AG08395 (cell line): ENCODE measurements around the gene TRANK1.
A peak's percentile ranks its signal among the peaks of the same experiment; 100 is the strongest.
"Not testable (repeated sequence)": the region's sequence is repeated elsewhere in the genome, so short reads cannot be mapped to it uniquely, and the experiment has no call there.

Experiments used
- DNase-seq: peaks from one replicate; pipeline ENCODE4 v3.0.0; 2012; ENCODE audit warnings: mixed read lengths, low spot score

Gene TRANK1

DNA sequence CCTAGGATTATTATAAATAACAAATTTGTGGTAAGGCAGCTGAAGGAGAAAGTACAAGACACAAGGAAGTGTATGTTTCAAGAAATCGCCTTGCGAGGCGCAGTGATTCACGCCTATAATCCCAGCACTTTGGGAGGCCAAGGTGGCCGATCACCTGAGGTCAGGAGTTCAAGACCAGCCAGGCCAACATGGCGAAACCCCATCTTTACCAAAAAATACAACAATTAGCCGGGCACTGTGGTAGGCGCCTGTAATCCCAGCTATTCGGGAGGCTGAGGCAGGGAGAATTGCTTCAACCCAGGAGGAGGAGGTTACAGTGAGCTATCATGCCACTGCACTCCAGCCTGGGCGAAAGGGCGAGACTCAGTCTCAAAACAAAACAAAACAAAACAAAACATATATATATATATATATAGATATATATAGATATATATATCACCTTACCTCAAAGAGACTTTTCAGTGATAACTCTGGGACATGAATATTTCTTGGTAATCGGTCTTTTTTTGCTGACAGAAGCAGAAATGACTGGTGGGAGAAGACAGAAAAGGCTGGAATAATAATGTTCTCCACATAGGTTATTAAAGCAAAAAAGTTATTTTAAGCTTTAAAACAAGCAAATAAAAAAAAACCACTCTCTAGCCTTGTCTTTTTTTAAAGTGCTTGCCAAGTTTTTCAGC, 52.3 kb downstream of the TRANK1 start:
- DNase-seq = no peak

DNA sequence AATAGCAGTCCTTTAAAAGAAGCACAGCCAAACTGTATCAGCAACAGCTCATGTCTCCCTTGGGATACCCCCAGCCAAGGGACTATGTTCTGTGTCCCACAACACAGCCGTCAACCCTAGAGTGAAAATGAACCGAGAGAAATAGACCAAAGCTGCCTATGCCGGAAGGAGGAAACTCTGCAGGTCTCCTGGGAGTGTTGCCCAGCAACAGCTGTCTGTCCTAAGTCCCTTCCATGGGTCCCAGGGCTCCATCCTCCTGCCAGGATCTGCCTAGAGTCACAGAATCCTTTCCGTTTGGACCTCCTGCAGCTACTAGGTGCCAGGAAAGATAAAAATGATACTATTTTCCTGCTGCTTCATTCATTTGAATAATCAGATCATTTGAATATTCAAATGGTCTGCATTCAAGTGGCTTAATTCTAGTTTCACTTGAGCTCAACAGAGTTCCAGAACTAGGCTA, 53.1 kb downstream of the TRANK1 start:
- no peak for DNase-seq

DNA sequence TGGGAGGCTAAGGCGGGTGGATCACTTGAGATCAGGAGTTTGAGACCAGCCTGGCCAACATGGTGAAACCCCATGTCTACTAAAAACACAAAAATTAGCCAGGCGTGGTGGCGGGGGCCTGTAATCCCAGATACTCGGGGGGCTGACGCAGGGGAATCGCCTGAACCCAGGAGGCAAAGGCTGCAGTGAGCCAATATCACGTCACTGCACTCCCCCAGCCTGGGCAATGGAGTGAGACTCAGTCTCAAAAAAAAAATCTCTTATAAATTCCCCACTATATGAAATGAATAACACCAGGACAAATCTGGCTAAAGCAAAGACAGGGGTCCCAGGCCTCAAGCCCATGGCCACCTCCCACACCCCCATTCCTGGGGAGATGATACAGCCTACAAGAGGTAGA, 53.8 kb downstream of the TRANK1 start:
- DNase-seq = not testable (repeated sequence)

DNA sequence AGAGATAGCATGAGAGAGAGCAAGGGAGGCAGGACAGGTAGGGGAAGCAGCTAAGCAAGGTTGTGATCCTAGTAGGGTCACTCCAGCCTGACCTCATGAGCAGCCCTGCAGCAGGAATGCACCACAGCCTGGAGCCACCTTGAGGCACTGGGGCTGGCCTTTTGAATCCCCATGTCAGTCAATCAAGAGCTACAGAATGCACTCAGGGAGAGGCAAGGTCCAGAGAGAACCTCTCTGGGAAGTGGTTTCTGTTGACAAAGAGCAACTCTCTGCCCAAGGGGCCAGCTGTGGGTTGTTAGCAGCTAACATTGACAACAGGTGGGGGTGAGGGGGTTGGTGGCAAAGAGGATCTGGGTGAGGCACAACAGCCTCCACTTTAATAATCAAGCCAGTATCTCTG, 54.6 kb downstream of the TRANK1 start:
- no peak for DNase-seq

DNA sequence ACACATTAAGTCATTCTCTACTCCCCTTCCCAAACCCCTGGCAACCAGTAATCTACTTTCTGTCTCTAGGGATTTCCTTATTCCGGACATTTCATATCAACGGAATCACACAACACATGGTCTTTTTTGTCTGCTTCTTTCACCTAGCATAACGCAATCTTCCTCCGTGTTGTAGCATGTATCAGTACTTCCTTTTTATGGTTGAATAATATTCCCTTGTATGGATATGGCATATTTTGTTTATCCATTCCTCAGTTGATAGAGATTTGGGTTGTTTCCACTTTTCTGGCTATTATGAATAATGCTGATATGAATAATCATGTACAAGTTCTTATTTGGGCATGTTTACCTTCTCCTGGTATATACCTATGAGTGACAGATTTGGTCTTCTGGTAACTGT, 63.1 kb downstream of the TRANK1 start:
- no peak for DNase-seq

DNA sequence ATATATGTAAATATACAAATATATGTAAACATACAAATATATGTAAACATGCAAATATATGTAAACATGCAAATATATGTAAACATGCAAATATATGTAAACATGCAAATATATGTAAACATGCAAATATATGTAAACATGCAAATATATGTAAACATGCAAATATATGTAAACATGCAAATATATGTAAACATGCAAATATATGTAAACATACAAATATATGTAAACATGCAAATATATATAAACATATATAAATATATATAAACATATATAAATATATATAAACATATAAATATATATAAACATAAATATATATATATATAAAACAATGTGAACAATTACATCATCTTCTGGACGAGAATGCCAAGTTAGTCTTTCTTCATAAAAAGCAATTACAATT, 65.0 kb downstream of the TRANK1 start:
- not testable (repeated sequence) for DNase-seq

DNA sequence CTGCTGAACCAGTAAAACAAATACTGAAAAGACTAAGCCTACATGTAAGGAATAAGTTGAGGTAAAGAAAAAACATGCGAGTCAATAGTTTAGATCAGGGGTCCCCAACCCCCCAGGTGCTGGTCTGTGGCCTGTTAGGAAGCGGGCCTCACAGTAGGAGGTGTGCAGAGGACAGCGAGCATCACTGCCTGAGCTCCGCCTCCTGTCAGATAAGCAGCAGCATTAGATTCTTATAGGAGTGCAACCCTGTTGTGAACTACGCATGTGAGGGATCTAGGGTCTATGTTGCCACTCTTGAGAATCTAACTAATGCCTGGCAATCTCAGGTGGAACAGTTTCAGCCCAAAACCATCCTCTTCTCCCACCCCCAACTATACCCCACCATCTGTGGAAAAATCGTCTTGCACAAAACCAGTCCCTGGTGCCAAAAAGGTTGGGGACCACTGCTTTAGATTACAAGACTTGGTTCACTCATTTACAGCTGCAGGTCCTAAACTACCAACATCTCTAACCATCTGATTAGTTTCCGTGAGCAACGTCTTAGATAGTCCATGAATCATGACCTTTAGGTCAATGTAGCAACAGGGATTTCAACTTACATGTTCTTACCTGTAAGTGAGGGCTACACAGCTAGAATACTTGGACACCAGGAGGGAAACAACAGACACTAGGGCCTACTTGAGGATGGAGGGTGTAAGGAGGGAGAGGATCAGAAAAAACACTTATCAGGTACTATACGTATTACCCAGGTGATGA, 66.7 kb downstream of the TRANK1 start:
- DNase-seq = no peak

DNA sequence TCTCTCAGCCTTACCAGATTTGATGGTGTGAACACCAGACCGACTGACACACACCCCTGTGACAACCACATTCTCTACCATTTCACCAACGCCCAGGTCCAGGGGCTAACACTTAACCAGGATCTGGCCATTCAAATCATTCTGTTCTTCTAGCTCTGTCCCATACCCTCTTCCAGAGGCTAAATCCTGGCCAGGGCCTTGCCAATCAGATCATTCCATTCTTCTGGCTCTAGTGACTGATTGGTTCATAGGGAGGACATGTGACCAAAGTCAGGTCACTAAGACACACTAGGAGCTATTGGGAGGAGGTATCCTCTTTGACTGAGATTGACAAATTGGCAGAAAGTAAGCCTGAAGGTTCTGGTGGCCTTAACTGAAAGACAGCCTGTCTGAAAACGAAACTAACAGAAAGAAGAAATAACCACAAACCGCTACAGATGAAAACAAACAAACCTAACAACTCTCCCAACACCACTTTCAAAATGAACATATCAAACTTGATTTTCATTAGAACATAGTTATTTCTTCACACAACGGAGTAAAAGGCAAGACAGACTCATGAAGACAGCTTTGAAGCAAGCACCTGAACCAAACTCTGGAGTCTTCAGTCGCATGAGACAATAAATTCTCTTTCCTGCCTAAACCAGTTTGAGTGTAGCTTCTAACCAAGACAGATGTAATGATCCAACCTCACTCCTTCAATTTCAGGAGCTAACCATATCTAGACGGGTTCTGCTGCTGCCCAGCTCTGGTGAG, 68.5 kb downstream of the TRANK1 start:
- no peak for DNase-seq

DNA sequence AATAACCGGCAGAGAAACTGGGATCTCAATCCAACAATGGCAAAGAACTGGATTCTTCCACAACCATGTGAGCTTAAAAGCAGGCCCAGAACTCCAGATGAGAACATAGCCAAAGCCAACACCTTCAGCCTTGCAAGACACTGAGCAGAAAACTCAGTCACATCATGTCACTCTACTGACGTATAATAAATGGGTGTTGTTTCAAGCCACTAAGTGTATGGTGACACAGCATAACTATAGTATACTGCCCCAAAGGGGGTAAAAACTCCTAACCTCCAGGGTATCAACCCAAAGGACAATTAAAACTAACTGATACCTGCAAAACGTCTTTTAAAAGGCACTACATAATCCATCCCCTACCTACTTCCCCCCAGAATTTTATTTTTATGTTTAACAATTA, 69.5 kb downstream of the TRANK1 start:
- DNase-seq = no peak

DNA sequence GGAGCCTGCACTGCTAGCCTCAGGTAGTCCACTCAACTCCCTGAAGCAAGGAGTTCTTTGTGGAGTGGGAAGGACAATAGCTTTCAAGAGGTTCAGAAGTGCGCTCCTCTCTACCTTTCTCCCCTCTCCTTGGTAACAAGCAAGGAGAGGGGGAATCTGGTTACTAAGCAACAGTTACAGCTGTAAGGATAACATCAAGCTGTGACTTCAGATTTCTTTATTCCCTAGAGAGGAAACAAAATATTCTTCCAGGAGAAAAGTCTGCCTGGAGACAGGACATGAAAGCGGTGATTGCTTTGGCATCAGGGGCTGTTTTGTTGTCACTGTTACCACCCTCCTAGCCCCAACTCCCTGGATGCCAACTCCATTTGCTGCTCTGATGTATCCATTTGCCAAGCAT, 70.4 kb downstream of the TRANK1 start:
- DNase-seq = no peak

DNA sequence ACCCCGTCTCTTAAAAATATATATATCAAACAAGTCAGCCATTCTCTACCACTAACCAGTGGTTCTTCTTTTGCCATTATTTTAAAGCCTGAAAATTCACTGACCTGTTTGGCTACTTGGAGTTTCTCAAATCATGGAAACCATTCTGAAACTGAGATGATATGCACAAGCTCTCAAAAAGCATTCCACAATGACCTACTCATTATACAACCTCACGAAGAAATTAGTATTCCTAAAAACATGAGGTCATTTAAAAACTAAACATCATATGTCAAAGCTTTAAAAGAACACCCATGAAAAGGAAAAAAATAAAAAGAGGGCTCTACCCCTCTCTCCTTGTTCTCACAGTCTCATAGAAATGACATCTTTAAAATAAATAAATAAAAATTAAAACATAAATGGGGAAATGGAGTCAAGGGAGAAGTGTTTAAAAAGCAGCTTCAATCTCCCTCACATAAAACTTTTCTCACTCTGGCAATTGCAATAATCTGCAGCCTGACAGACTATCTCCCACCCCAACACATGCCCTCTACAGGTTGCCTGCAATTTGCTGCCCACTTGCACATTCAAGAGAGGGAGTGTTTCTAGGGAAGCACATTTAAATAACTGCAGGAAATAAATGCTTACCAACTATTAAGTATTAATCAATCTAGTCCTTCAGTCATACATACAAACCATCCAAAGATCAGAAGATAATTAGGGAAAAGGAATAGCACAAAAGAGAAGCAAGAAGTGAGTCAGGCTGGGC, 73.3 kb downstream of the TRANK1 start:
- DNase-seq = no peak

DNA sequence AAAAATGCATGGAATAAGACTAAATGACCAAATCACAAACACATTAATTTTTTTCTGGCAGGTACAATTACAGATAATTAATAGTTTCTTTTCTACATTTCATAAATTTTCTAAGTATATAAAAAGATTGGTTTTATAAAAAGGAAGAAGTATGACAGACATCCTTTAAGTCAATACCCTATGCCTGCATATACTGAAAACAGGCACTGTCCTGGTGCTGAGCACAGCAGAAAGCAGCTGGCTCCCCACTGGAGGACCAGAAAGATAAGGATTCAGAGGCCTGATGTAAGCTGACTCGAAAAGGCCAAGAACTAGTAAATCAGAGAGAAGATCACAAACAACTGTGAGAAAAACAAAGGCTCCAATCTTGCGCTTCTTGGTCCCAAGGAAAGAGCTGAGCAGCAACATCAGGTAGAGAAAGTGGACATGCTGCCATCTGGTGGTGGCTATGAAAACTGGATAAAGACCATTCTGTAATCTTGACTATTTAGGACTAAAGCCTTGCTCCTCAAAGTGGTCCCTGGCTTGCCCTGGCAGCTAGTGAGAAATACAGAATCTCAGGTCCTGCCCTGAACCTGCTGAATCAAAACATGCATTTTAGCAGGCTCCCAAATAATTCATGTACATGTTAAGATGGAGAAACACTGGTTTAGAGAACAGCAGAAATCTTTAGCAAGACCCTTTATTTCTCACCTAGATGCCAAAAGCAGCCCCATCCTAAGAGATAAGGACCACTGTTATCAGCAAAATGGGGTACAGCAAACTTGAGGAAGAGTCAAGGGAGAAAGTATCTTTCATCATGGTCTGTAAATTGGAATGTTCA, 76.0 kb downstream of the TRANK1 start:
- DNase-seq = peak; percentile 76

DNA sequence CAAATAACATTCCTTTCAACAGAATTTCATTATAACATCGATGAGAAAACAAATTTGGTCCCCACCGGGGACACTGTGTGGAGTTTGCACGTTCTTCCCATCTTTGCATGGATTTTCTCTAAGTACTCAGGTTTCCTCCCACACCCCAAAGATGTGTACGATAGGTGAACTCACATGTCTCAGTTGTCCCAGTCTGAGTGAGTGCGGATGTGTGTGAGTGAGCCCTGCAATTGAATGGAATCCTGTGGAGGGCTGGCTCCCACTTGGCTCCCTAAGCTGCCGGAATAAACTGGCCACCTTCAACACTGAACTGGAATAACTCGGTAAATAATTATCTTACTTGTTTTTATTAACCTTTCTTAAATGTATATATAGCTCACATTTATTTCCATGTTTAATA, 77.0 kb downstream of the TRANK1 start:
- DNase-seq = no peak

DNA sequence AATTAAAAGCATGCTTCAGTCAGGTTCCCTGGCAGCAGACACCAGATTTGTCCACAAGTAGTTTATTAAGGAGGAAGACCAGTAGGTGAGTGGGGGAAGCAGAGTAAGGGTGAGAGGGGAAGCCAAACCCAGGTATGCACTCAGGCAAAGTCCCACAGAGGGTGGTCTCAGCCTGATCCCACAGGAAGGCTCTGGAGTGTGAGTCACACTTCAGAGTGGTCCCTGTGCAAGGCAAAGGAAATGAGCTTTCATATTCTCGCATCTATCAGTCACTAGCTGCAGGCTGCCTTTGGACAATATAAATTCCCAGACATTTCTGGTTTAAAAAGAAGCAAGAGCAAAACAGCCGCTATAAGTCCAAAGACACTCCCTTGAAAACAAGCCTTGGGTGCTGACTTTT, 78.5 kb downstream of the TRANK1 start:
- DNase-seq = no peak

DNA sequence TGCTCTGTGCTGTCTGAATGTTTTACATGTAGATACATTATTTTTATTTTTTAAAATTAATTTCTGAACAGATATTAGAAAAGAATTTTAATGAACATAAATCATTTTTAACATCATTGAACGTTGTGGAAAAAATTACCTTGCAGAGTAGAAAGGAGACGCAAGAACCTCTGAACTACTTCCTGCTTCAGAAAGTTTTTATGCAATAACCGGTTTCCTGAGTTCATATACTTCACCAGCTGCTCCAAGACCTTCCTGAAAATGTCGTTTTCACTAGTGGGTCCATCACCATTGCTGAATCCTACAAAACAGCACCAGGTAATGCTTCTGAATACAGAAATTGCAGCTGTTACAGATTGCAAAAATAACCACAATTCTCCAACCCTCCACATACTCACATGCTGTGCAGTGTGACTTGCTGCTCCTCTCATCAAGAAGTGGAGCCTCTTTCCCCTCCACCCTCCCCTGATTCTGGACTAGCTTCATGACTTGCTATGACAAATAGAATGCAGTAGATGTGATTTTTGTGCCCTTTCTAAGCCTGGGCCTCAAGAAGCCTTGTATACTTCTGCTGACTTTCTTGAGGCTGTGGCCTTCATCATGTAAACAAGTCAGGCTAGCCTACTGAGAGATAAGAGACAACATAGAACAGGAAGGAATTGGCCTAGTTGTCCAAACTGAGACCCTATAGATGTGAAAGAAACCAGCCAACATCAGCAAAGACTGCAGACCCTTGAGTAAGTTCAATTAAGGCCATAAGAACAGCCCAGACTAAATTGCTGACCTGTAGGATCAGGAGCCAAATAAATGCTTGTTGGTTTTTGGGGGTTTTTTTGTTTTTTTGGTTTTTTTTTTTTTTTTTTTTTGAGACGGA, 80.4 kb downstream of the TRANK1 start:
- DNase-seq = no peak

DNA sequence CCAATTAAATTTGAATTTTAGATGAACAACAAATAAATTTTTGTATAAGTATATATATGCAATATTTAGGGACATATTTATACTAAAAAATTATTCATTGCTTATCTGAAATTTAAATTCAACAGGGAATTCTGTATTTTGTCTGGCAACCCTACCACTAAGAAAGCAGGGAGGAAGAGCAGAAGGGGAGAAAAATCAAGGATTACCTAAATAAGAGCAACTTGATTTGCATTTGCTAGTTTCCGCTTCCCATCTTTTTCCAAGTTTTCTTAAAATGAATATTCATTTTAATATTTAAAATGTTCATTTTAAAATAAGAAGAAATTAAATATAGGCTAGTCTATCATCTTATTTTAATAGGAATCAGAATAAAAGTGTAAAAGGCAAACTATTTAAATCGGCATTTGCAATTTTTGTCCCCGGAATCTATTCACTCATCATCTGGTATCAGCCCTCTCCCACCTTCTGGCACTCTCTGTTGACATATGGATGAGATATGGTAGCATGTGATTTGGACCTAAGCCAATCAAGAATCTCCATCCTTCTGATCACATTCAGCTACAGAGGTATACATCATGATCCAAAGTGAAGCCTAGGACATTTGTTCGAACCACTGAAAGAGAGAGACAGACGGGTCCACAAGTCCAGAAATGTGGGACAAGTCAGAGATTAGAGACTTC, 82.6 kb downstream of the TRANK1 start:
- no peak for DNase-seq

DNA sequence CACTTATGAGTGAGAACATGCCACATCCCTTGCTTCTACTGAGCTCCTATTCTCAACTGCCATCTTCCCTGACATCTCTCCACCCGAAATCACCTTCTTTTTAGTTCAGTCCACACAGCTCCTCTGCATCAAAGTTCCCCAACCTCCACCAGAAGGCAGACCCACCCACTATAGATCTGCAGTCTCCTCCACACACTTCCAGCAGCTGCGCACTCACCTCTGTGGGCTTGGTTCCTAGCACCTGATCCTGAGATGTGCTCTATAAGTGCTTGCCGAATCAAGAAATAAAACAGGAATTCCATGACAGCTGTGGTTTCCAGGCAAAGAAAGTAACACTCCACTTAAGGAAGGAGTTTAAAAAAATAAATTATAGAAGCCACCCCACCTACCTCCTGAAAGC, 85.4 kb downstream of the TRANK1 start:
- no peak for DNase-seq

DNA sequence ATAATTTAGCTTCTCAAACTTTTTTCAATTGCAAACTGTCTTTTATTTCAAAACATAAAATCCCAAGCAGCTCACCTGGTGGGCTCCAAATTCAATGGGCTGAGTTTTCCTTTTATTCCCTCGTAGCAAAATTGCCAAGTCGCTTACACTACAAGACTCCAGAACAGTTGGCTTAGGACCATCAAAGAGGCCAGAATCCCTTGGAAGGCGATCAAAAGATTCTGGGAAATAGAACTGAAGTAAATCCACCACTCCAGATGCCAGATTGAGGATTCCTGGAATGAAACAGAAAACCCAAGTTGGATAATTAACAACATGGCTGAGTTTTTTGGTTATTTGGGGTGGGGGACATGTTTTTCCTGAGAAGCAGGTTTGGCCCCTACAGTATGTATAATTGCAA, 92.8 kb downstream of the TRANK1 start:
- no peak for DNase-seq

DNA sequence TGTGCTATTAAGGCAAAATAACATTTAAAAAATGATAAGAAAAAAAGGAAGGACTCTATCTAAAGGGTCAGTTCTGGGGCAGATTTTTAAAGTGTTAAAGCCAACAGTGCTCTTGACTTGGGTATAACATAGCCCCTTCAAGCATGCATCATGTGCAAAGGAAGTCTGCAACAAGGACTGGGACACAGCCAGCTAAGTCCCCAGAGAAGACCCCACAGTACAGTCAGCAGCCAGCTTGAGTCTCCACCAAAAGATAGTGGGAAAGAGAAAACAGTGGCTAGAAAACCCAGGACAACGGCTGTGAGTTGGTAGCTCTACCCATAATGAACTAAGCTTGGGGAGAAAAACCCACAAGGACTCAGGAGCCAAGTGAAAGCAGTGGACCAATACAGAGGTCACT, 94.1 kb downstream of the TRANK1 start:
- DNase-seq = no peak

DNA sequence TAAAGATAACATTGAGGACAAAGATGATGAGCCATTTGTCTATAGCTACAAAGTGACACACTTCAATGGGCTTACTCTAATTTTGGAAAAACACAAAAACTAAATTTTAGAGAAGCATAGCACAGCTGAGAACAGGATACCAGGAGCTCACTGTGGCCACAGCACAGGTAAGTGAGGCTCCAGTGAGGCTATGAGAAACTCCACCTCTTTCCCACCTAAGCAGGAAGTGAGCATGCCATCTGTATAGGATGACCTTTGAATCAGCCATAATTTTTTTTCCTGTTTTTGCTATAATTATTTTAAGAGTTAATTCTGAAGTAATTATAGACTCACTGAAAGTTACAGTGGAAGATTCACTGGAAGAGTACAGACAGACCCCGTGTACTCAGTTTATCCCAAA, 98.4 kb downstream of the TRANK1 start:
- DNase-seq = no peak
